Endodermal cell (in vitro differentiated cells): ENCODE results near the gene HLA-G. TPM values are rescaled to one million over a fixed set of nuclear protein-coding genes. Genes with fewer than 3 reads are reported as not detected.
A peak's percentile ranks its signal among the peaks of the same experiment; 100 is the strongest.

Experiments used
- DNase-seq: peaks from one replicate; pipeline ENCODE4 v3.0.0-alpha.2; 2017
- H3K27ac ChIP-seq: 2 replicates; pipeline ENCODE4 v1.5.1; 2013; ENCODE audit warnings: mild to moderate bottlenecking, low read depth, low read length, moderate library complexity
- H3K27me3 ChIP-seq: 2 replicates; pipeline ENCODE4 v1.6.1; 2013; ENCODE audit warnings: mild to moderate bottlenecking, low read length, moderate library complexity; ENCODE audit not compliant: insufficient read depth, control insufficient read depth, poor library complexity, severe bottlenecking
- H3K36me3 ChIP-seq: 2 replicates; pipeline ENCODE4 v1.7.0; 2013; ENCODE audit warnings: mild to moderate bottlenecking, low read length, moderate library complexity; ENCODE audit not compliant: control insufficient read depth, insufficient read depth
- H3K4me1 ChIP-seq: one replicate; pipeline ENCODE4 v1.7.0; 2013; ENCODE audit warnings: low read length; ENCODE audit not compliant: control insufficient read depth, insufficient read depth
- H3K4me3 ChIP-seq: 2 replicates; pipeline ENCODE4 v1.5.1; 2013; ENCODE audit warnings: mild to moderate bottlenecking, low read length, moderate library complexity
- H3K9ac ChIP-seq: 2 replicates; pipeline ENCODE4 v1.6.1; 2013; ENCODE audit warnings: mild to moderate bottlenecking, low read length, moderate library complexity; ENCODE audit not compliant: poor library complexity, severe bottlenecking; ENCODE audit errors: extremely low read depth
- H3K9me3 ChIP-seq: 2 replicates; pipeline ENCODE4 v1.6.1; 2013; ENCODE audit warnings: mild to moderate bottlenecking, low read length, moderate library complexity; ENCODE audit not compliant: control insufficient read depth
- H3K27ac Mint-ChIP-seq: 2 replicates; pipeline ENCODE4 v1.8.0; 2020; ENCODE audit warnings: mixed read lengths
- H3K27me3 Mint-ChIP-seq: 2 replicates; pipeline ENCODE4 v1.8.0; 2021; ENCODE audit warnings: mild to moderate bottlenecking, mixed read lengths; ENCODE audit not compliant: insufficient read depth
- H3K36me3 Mint-ChIP-seq: 2 replicates; pipeline ENCODE4 v1.8.0; 2020; ENCODE audit warnings: low read depth, mixed read lengths
- H3K4me1 Mint-ChIP-seq: 2 replicates; pipeline ENCODE4 v1.8.0; 2020; ENCODE audit warnings: mixed read lengths
- H3K4me3 Mint-ChIP-seq: 2 replicates; pipeline ENCODE4 v1.8.0; 2020; ENCODE audit warnings: mild to moderate bottlenecking, moderate library complexity, mixed read lengths
- H3K9me3 Mint-ChIP-seq: 2 replicates; pipeline ENCODE4 v1.8.0; 2020; ENCODE audit warnings: mild to moderate bottlenecking, mixed read lengths
- CTCF ChIP-seq: fragments of 200-600 bp; sonication (generic); conservative IDR thresholded peaks from 2 replicates; pipeline ENCODE4 v1.5.0; 2021; ENCODE audit warnings: antibody characterized with exemption, mild to moderate bottlenecking
- WGBS, 2 experiments: methylation state at CpG; one replicate each; pipeline versions ENCODE4 v1.1.5 to v1.1.7; 2013; ENCODE audit warnings: missing lambda C conversion rate in 2 of 2, mixed read lengths in 1 of 2; ENCODE audit not compliant: insufficient coverage in 1 of 2, insufficient read length in 1 of 2; 5-methylcytosine and 5-hydroxymethylcytosine counted together
- total RNA-seq, 2 donors: library from RNA; stranded (reverse); fragmentation: NEBNext Ultra II Directional in 1 of 2; extraction: Animal tissue kit (Norgen Biotek cat#: 25700) in 1 of 2; gene quantifications; 2 replicates in 1 of 2; 3 replicates in 1 of 2; pipeline ENCODE4 v1.2.1, GENCODE V29; 2021

HLA-G gene
- total RNA-seq, 2 donors from 2014 or later = 0.58 to 1.1 TPM

- no peaks in the 10 kb centered on the region for H3K4me1 Mint-ChIP-seq
- no peaks in the 10 kb centered on the region for H3K9me3 ChIP-seq
- no peaks in the 10 kb centered on the region for H3K36me3 ChIP-seq
- 45% methylated on average over 2 of the region's 2 CpGs; no CpG with 5 or more reads in 1 of the 2 experiments for WGBS, 2 experiments
- H3K4me1 ChIP-seq = no peaks in the 10 kb centered on the region
- H3K27me3 Mint-ChIP-seq = peaks cover 28% of the 10 kb centered on the region
- peaks cover 24% of the 10 kb centered on the region for H3K27me3 ChIP-seq
- no peak for DNase-seq
- no peak overlapping the region for H3K27ac Mint-ChIP-seq
- H3K9me3 Mint-ChIP-seq = no peaks in the 10 kb centered on the region
- no peak overlapping the region for H3K9ac ChIP-seq
- H3K4me3 Mint-ChIP-seq = no peak overlapping the region
- no peaks in the 10 kb centered on the region for H3K36me3 Mint-ChIP-seq
- H3K4me3 ChIP-seq = no peak overlapping the region
- H3K27ac ChIP-seq = no peak overlapping the region
- no peak for TF ChIP-seq CTCF
Observed at GRCh38 chr6:29845405-29846006, 17.9 kb downstream of the HLA-G start.

DNA sequence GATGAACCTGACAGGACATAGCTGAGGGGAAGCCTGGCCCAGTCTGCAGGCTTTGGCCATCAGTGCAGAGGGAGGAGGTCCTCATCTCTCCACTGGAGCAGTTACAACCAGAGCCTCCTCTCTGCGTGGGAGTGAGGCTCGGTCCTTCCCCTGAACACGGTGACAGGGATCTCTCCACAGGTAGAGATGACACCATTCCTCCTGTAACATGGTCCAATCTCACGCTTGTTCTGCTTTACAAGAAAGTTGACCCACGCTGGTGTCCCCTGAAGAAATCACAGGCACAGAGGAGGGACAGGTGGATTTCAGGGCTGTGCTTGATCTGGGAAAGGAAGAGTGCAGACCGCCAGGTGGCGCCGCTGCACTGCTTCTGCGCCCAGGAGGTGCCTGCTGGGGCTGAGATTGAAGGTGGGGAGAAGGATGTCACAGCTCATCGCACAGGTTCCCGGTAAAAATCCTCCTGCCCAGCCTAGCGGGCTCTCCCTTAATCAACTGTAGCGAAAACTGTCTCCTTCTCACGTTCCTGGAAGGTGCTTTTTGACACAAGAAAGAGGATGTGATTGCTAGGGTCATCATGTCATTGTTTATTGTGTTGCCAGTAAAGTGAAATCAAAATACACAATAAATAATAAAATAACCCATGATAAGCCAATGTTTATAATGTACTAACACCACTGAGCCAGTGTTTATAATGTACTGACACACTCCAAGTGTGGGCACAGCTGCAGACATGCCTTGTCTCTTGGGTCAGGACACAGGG lies 20.4 kb downstream of the HLA-G start:
- Histone ChIP-seq H3K27ac (no peak overlapping the region), H3K9me3 (no peaks in the 10 kb centered on the region), H3K4me3 (no peak overlapping the region), H3K27me3 (peaks cover 43% of the 10 kb centered on the region), H3K36me3 (no peaks in the 10 kb centered on the region), H3K9ac (no peak overlapping the region), H3K4me1 (no peaks in the 10 kb centered on the region)
- Mint-ChIP-seq H3K36me3 (no peaks in the 10 kb centered on the region), H3K4me1 (no peaks in the 10 kb centered on the region), H3K27me3 (peaks cover 49% of the 10 kb centered on the region), H3K9me3 (no peaks in the 10 kb centered on the region), H3K4me3 (no peak overlapping the region), H3K27ac (no peak overlapping the region)
- WGBS, 2 experiments = 13 to 14% methylated on average over 4 to 14 of the region's 14 CpGs
- TF ChIP-seq CTCF = peak; percentile 98
- peak; percentile 96 for DNase-seq

- DNase-seq = no peak
- Histone ChIP-seq H3K9ac (no peak overlapping the region), H3K4me1 (no peaks in the 10 kb centered on the region), H3K36me3 (no peaks in the 10 kb centered on the region), H3K4me3 (no peak overlapping the region), H3K9me3 (no peaks in the 10 kb centered on the region), H3K27me3 (peaks cover 43% of the 10 kb centered on the region), H3K27ac (no peak overlapping the region)
- Mint-ChIP-seq H3K27ac (no peak overlapping the region), H3K4me3 (no peak overlapping the region), H3K36me3 (no peaks in the 10 kb centered on the region), H3K9me3 (no peaks in the 10 kb centered on the region), H3K4me1 (no peaks in the 10 kb centered on the region), H3K27me3 (peaks cover 55% of the 10 kb centered on the region)
- TF ChIP-seq CTCF = no peak
- 56 to 72% methylated on average over 20 to 38 of the region's 38 CpGs for WGBS, 2 experiments
Observed at GRCh38 chr6:29850011-29850553, 22.5 kb downstream of the HLA-G start.
